ENCODE data around the gene RAB40B. TPM values are rescaled to one million over a fixed set of nuclear protein-coding genes. Genes with fewer than 3 reads are reported as not detected.

RAB40B gene
- total and polyA plus RNA-seq, 4 donors, result 4.9 to 12.2 (median 9.1) TPM

- ATAC-seq (ENCODE audit: insufficient read depth, low FRiP score) (no peak), DNase-seq (no peak)
- H3K4me1 ChIP-seq (ENCODE audit: control insufficient read depth in 5 of 5, insufficient read depth in 5 of 5, low read length in 5 of 5), result no peaks in the 10 kb centered on the region
- H3K27ac ChIP-seq (ENCODE audit: low read depth in 1 of 2, low read length in 1 of 2), result no peak overlapping the region
- no peaks in the 10 kb centered on the region for H3K9me3 ChIP-seq (ENCODE audit: control insufficient read depth in 4 of 4, insufficient read depth in 3 of 4, low read length in 3 of 4)
- H3K36me3 ChIP-seq (ENCODE audit: control insufficient read depth in 4 of 4, insufficient read depth in 4 of 4, low read length in 4 of 4), result peaks cover 31 to 52% (median 45%) of the 10 kb centered on the region in 4 donors
- H3K4me3 ChIP-seq, result no peak overlapping the region
- H3K9ac ChIP-seq (ENCODE audit: insufficient read depth in 1 of 2, low read length in 2 of 2), result no peak overlapping the region
- TF ChIP-seq CTCF (IDR thresholded peaks at IDR 0.05; ENCODE audit: control extremely low read depth, extremely low read depth), result no peak
- WGBS, 2 donors, result 91 to 95% methylated on average over 7 of the region's 7 CpGs
- H3K27me3 ChIP-seq (ENCODE audit: control insufficient read depth in 3 of 3, insufficient read depth in 3 of 3, low read length in 2 of 3), result no peaks in the 10 kb centered on the region
Measured at GRCh38 chr17:82619211-82619610, 79.3 kb downstream of the RAB40B start.

DNA sequence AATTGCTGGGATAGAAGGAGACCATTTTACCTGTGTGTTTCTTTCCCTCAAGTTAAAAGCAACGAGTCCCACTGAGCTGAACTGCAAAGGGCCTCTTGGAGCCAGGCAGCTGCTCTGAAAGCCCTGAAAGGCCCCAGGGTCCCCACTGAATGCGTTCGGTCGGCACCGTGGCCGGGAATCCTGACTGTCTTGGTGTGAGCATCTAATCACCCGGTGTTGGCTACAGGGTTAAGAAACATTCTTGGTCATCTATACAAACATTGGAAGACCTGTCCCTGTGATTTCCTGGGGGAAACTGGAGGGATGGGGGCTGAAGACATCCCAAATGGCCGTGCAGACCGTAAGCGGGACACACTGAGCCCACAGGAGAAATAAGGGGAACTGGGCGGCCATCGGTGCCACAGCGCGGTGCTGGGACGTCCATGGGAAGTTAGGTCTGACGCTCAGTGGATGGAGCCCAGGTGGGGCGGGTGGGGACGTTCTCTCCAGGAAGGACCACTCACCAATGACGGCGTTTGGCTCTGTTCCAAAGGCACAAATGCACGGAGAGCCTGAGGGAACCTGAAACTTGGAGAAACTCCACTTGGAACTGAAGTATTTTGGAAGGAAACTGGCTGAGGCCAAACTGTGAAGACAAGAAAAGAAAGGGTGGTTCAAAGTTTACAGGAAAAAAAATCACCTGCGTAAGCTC, 82.3 kb downstream of the RAB40B start:
- no peak overlapping the region for H3K27ac ChIP-seq (ENCODE audit: low read depth in 1 of 2, low read length in 1 of 2)
- no peak for TF ChIP-seq CTCF (IDR thresholded peaks at IDR 0.05; ENCODE audit: control extremely low read depth, extremely low read depth)
- no peak overlapping the region for H3K4me3 ChIP-seq
- H3K4me1 ChIP-seq (ENCODE audit: control insufficient read depth in 5 of 5, insufficient read depth in 5 of 5, low read length in 5 of 5), result peaks cover 0 to 5% (median 3%) of the 10 kb centered on the region in 5 donors
- no peaks in the 10 kb centered on the region for H3K27me3 ChIP-seq (ENCODE audit: control insufficient read depth in 3 of 3, insufficient read depth in 3 of 3, low read length in 2 of 3)
- DNase-seq (no peak), ATAC-seq (ENCODE audit: insufficient read depth, low FRiP score) (no peak)
- peaks cover 18 to 54% (median 30%) of the 10 kb centered on the region in 4 donors for H3K36me3 ChIP-seq (ENCODE audit: control insufficient read depth in 4 of 4, insufficient read depth in 4 of 4, low read length in 4 of 4)
- no peak overlapping the region for H3K9ac ChIP-seq (ENCODE audit: insufficient read depth in 1 of 2, low read length in 2 of 2)
- 87 to 88% methylated on average over 22 of the region's 22 CpGs for WGBS, 2 donors
- no peaks in the 10 kb centered on the region for H3K9me3 ChIP-seq (ENCODE audit: control insufficient read depth in 4 of 4, insufficient read depth in 3 of 4, low read length in 3 of 4)

GRCh38 chr17:82615084-82616020, 83.1 kb downstream of the RAB40B start:
- Histone ChIP-seq H3K9ac (ENCODE audit: insufficient read depth in 1 of 2, low read length in 2 of 2) (no peak overlapping the region), H3K4me3 (no peak overlapping the region), H3K36me3 (ENCODE audit: control insufficient read depth in 4 of 4, insufficient read depth in 4 of 4, low read length in 4 of 4) (peaks cover 17 to 51% (median 27%) of the 10 kb centered on the region in 4 donors), H3K27me3 (ENCODE audit: control insufficient read depth in 3 of 3, insufficient read depth in 3 of 3, low read length in 2 of 3) (no peaks in the 10 kb centered on the region), H3K9me3 (ENCODE audit: control insufficient read depth in 4 of 4, insufficient read depth in 3 of 4, low read length in 3 of 4) (no peaks in the 10 kb centered on the region), H3K4me1 (ENCODE audit: control insufficient read depth in 5 of 5, insufficient read depth in 5 of 5, low read length in 5 of 5) (peaks cover 0 to 5% (median 3%) of the 10 kb centered on the region in 5 donors), H3K27ac (ENCODE audit: low read depth in 1 of 2, low read length in 1 of 2) (no peak overlapping the region)
- ATAC-seq (ENCODE audit: insufficient read depth, low FRiP score) (no peak), DNase-seq (no peak)
- 93 to 94% methylated on average over 45 of the region's 45 CpGs for WGBS, 2 donors
- no peak for TF ChIP-seq CTCF (IDR thresholded peaks at IDR 0.05; ENCODE audit: control extremely low read depth, extremely low read depth)
